NCI-H2081 (cell line): ENCODE measurements around the gene ELF2.
"Not testable (repeated sequence)": the region's sequence is repeated elsewhere in the genome, so short reads cannot be mapped to it uniquely, and the experiment has no call there.

ENCODE experiments used
- DNase-seq, 2 experiments: peaks; one replicate each; lab custom pipeline; 2025; lab: John Stamatoyannopoulos, UW

ELF2 gene

GRCh38 chr4:139144161-139144859 lies 32.7 kb downstream of the ELF2 start:
- no peak for DNase-seq

GRCh38 chr4:139142980-139143379 lies 34.0 kb downstream of the ELF2 start:
- no peak for DNase-seq

- no peak for DNase-seq
Observed at GRCh38 chr4:139142087-139142486, 34.9 kb downstream of the ELF2 start.

GRCh38 chr4:139137763-139138162 lies 39.3 kb downstream of the ELF2 start:
- no peak for DNase-seq

- no peak for DNase-seq
Observed at GRCh38 chr4:139134403-139134802, 42.6 kb downstream of the ELF2 start.

GRCh38 chr4:139131209-139131870 lies 45.7 kb downstream of the ELF2 start:
- DNase-seq: no peak

GRCh38 chr4:139129206-139129605 lies 47.8 kb downstream of the ELF2 start:
- DNase-seq: no peak

- DNase-seq: no peak
Observed at GRCh38 chr4:139126898-139127297, 50.1 kb downstream of the ELF2 start.

GRCh38 chr4:139123910-139124309 lies 53.1 kb downstream of the ELF2 start:
- DNase-seq: no peak

GRCh38 chr4:139118365-139118764 lies 58.7 kb downstream of the ELF2 start:
- no peak for DNase-seq

GRCh38 chr4:139115226-139115625 lies 61.8 kb downstream of the ELF2 start:
- no peak for DNase-seq

GRCh38 chr4:139114795-139115194 lies 62.2 kb downstream of the ELF2 start:
- not testable (repeated sequence) for DNase-seq

- DNase-seq: no peak
Observed at GRCh38 chr4:139112650-139113049, 64.4 kb downstream of the ELF2 start.

GRCh38 chr4:139108567-139109128 lies 68.4 kb downstream of the ELF2 start:
- no peak for DNase-seq

- DNase-seq: peak; percentile 76 to 86
Observed at GRCh38 chr4:139099366-139099982, 77.5 kb downstream of the ELF2 start.

GRCh38 chr4:139092271-139092670 lies 84.7 kb downstream of the ELF2 start:
- DNase-seq: no peak

- DNase-seq: no peak
Observed at GRCh38 chr4:139085141-139085540, 91.9 kb downstream of the ELF2 start.

- DNase-seq: no peak
Observed at GRCh38 chr4:139084804-139085093, 92.3 kb downstream of the ELF2 start.

GRCh38 chr4:139083956-139084803 lies 92.8 kb downstream of the ELF2 start:
- DNase-seq: peak; percentile 87 to 91

- DNase-seq: peak in 1 of 2 experiments; percentile 18
Observed at GRCh38 chr4:139083607-139083955, 93.4 kb downstream of the ELF2 start.

- peak; percentile 95 to 98 for DNase-seq
Observed at GRCh38 chr4:139082750-139083606, 94.0 kb downstream of the ELF2 start.
